ENCODE data around the gene SUGCT.

SUGCT gene

DNA sequence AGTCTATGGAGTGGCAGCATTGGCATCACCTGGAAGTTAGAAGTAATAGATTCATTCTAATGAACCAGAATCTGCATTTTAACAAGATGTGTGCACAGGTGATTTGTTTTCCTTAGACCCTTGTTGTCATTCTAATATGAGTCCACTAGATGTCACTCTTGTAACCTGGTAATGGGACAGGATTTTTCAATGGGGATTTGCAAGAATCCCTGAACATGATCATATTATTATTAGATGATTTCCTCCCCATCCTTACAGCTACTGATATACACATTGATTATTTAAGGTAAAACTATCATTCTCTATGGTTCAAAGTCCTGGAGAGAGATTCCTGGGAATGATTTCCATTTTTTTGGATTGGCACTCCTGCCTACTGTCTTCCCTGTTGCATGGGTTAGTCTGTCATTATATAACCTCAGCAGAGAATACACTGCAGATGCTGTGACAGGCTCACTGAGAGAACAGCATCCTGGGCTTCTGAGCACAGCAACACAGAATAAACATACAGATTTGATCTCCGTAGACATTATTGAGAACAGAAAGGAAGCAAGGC lies 194.9 kb downstream of the SUGCT start:
- H3K27ac Mint-ChIP-seq, result no peak overlapping the region
- H3K9me3 Mint-ChIP-seq, result peaks cover 8% of the 10 kb centered on the region
- H3K4me3 Mint-ChIP-seq, result no peak overlapping the region
- peaks cover 11% of the 10 kb centered on the region for H3K4me1 Mint-ChIP-seq
- TF ChIP-seq, protein P1, sequence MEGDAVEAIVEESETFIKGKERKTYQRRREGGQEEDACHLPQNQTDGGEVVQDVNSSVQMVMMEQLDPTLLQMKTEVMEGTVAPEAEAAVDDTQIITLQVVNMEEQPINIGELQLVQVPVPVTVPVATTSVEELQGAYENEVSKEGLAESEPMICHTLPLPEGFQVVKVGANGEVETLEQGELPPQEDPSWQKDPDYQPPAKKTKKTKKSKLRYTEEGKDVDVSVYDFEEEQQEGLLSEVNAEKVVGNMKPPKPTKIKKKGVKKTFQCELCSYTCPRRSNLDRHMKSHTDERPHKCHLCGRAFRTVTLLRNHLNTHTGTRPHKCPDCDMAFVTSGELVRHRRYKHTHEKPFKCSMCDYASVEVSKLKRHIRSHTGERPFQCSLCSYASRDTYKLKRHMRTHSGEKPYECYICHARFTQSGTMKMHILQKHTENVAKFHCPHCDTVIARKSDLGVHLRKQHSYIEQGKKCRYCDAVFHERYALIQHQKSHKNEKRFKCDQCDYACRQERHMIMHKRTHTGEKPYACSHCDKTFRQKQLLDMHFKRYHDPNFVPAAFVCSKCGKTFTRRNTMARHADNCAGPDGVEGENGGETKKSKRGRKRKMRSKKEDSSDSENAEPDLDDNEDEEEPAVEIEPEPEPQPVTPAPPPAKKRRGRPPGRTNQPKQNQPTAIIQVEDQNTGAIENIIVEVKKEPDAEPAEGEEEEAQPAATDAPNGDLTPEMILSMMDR (IDR thresholded peaks at IDR 0.05), result peak; percentile 81
- H3K36me3 Mint-ChIP-seq (ENCODE audit: low read depth), result no peaks in the 10 kb centered on the region
- H3K27me3 Mint-ChIP-seq (ENCODE audit: low read depth, poor library complexity), result no peaks in the 10 kb centered on the region
- no peak for DNase-seq

DNA sequence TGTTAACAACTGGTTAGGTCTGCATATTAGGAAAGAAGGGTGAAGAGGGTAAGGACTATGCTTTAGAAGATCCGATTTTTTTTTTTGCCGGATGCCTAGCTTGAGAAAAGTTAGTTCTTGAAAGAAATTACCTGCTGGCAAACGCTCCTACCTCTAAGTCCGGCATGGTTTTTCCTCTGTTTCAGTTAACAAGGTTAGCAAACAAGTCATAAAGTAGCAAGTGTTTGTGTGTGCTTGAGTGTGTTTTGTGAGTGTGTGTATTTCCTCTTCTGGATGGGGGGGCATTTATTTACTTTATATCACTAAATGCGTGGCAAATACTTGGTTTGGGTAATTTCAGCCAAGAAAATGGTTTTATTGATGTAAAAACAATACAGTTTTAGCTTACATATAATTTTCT lies 195.6 kb downstream of the SUGCT start:
- DNase-seq, result no peak
- no peaks in the 10 kb centered on the region for H3K27me3 Mint-ChIP-seq (ENCODE audit: low read depth, poor library complexity)
- TF ChIP-seq, protein P1 (IDR thresholded peaks at IDR 0.05), result no peak
- H3K27ac Mint-ChIP-seq, result no peak overlapping the region
- H3K9me3 Mint-ChIP-seq, result peaks cover 9% of the 10 kb centered on the region
- peaks cover 11% of the 10 kb centered on the region for H3K4me1 Mint-ChIP-seq
- no peaks in the 10 kb centered on the region for H3K36me3 Mint-ChIP-seq (ENCODE audit: low read depth)
- H3K4me3 Mint-ChIP-seq, result no peak overlapping the region

DNA sequence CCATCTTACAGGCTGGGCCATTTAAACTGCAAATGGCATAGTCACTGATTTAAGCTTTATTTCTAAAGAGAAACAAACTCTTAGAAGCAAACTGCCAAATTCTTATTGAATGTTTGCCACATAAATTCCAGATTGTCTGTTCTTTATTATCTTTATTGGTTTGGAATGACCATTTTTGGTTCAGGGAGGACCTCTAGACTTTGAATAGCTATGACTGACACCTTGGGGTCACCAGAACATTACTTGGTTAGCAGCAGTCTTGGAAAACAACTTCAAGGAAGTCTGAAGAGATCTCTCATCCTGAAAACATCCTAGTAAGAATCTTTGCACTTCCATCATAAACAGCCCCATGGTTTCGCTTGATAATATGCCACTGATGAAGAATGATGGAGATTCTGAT lies 197.1 kb downstream of the SUGCT start:
- no peaks in the 10 kb centered on the region for H3K36me3 Mint-ChIP-seq (ENCODE audit: low read depth)
- peaks cover 11% of the 10 kb centered on the region for H3K4me1 Mint-ChIP-seq
- H3K4me3 Mint-ChIP-seq, result no peak overlapping the region
- H3K9me3 Mint-ChIP-seq, result peaks cover 24% of the 10 kb centered on the region
- H3K27ac Mint-ChIP-seq, result no peak overlapping the region
- TF ChIP-seq, protein P1 (IDR thresholded peaks at IDR 0.05), result no peak
- H3K27me3 Mint-ChIP-seq (ENCODE audit: low read depth, poor library complexity), result no peaks in the 10 kb centered on the region
- no peak for DNase-seq

DNA sequence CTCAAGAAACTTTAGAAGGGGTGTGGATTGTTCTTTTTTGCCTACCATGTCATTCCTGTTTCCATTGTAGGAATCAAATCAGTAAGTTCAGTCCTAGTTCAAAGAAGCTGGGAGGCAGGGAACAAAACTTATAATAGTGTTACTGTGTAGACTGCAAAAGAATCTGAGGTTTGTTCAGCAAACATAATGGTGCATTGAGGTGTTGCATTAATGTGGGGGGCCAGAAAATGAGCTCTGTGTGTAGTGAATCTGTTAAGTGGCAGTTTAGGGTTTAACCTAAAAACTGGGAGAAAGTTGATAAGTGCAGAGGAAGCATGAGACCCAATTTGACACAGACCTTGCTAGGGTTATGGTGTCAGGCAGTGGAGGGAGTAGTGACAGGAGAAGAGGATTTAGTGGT lies 197.7 kb downstream of the SUGCT start:
- H3K27me3 Mint-ChIP-seq (ENCODE audit: low read depth, poor library complexity), result no peaks in the 10 kb centered on the region

DNA sequence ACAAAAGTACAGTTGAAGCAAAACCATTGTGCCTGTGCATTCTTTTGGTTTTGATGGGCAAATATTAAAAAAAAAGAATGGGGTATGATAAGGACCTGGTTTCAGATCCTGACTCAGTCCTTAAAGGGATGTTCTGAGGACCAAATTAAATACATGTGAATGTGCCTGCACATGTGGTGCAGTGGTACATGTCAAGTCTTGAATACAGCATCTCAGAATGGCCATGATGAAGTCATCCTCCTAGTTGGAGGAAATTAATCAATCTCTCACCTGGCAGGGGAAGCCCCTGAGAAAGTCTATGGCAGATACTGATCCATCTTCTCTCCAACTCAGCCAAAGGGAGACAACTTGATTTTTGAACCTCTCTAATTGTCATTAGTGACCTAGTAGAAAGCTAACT lies 207.0 kb downstream of the SUGCT start:
- no peak for DNase-seq
- TF ChIP-seq, protein P1 (IDR thresholded peaks at IDR 0.05), result no peak
- Mint-ChIP-seq H3K36me3 (ENCODE audit: low read depth) (peaks cover 6% of the 10 kb centered on the region), H3K27me3 (ENCODE audit: low read depth, poor library complexity) (peaks cover 3% of the 10 kb centered on the region), H3K4me1 (no peaks in the 10 kb centered on the region), H3K4me3 (no peak overlapping the region), H3K27ac (no peak overlapping the region), H3K9me3 (peaks cover 31% of the 10 kb centered on the region)

More for the DNA sequence above, 197.7 kb downstream of the SUGCT start:
- H3K9me3 Mint-ChIP-seq, result peaks cover 30% of the 10 kb centered on the region
- no peaks in the 10 kb centered on the region for H3K36me3 Mint-ChIP-seq (ENCODE audit: low read depth)
- TF ChIP-seq, protein P1 (IDR thresholded peaks at IDR 0.05), result no peak
- peaks cover 11% of the 10 kb centered on the region for H3K4me1 Mint-ChIP-seq
- H3K27ac Mint-ChIP-seq, result no peak overlapping the region
- H3K4me3 Mint-ChIP-seq, result no peak overlapping the region
- no peak for DNase-seq

DNA sequence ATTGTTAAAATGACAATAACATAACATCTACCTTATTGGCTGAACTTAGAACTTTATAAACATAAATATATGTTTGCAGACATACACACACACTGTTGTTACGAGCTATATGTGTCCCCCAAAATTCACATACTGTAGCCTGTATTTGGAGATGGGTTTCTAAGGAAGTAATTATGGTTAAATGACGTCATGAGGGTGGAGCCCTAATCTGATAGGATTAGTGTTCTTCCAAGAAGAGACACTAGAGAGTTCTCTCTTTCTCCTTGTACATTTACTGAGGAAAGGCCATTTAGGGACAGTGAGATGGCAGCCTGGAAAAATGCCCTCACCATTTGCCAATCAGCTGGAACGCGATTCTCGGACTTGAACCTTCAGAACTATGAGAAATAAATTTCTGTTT lies 211.7 kb downstream of the SUGCT start:
- Mint-ChIP-seq H3K4me1 (no peaks in the 10 kb centered on the region), H3K36me3 (ENCODE audit: low read depth) (no peaks in the 10 kb centered on the region), H3K27me3 (ENCODE audit: low read depth, poor library complexity) (no peaks in the 10 kb centered on the region), H3K27ac (no peak overlapping the region), H3K9me3 (no peaks in the 10 kb centered on the region), H3K4me3 (no peak overlapping the region)
- TF ChIP-seq, protein P1 (IDR thresholded peaks at IDR 0.05), result no peak
- DNase-seq, result no peak
